Endothelial cell (in vitro differentiated cells): ENCODE results near the gene IL15. TPM values are rescaled to one million over a fixed set of nuclear protein-coding genes. Genes with fewer than 3 reads are reported as not detected.

ENCODE experiments used
- DNase-seq: peaks from one replicate; pipeline ENCODE4 v3.0.0; 2021; ENCODE audit warnings: low spot score
- H3K27ac Mint-ChIP-seq: one replicate; pipeline ENCODE4 v1.8.0; 2021; ENCODE audit warnings: mixed read lengths, inconsistent platforms; ENCODE audit not compliant: unreplicated experiment
- H3K27me3 Mint-ChIP-seq: one replicate; pipeline ENCODE4 v1.8.0; 2021; ENCODE audit warnings: mild to moderate bottlenecking, moderate library complexity, mixed read lengths, inconsistent platforms; ENCODE audit not compliant: unreplicated experiment
- H3K36me3 Mint-ChIP-seq: one replicate; pipeline ENCODE4 v1.8.0; 2021; ENCODE audit warnings: mild to moderate bottlenecking, low read depth, mixed read lengths, inconsistent platforms; ENCODE audit not compliant: unreplicated experiment
- H3K4me1 Mint-ChIP-seq: one replicate; pipeline ENCODE4 v1.8.0; 2021; ENCODE audit warnings: mild to moderate bottlenecking, mixed read lengths, inconsistent platforms; ENCODE audit not compliant: unreplicated experiment
- H3K4me3 Mint-ChIP-seq: one replicate; pipeline ENCODE4 v1.8.0; 2021; ENCODE audit warnings: mild to moderate bottlenecking, mixed read lengths, inconsistent platforms; ENCODE audit not compliant: unreplicated experiment
- H3K9me3 Mint-ChIP-seq: one replicate; pipeline ENCODE4 v1.8.0; 2021; ENCODE audit warnings: mixed read lengths, inconsistent platforms; ENCODE audit not compliant: unreplicated experiment
- CTCF ChIP-seq: fragments of 200-600 bp; sonication (generic); IDR thresholded peaks from one replicate; pipeline ENCODE4 v1.5.0; 2021; ENCODE audit warnings: antibody characterized with exemption; ENCODE audit not compliant: unreplicated experiment
- total RNA-seq: library from RNA; stranded (reverse); fragmentation: NEBNext Ultra II Directional; extraction: Animal tissue kit (Norgen Biotek cat#: 25700); gene quantifications from one replicate; pipeline ENCODE4 v1.2.1, GENCODE V29; 2021; ENCODE audit not compliant: unreplicated experiment

Gene IL15
- total RNA-seq, 1 donor from 2014 or later, result 8.8 TPM

GRCh38 chr4:141660880-141661279 lies 24.5 kb downstream of the IL15 start:
- no peak overlapping the region for H3K27ac Mint-ChIP-seq

GRCh38 chr4:141668200-141668910 lies 32.0 kb downstream of the IL15 start:
- H3K27me3 Mint-ChIP-seq, result no peaks in the 10 kb centered on the region
- H3K27ac Mint-ChIP-seq, result no peak overlapping the region
- DNase-seq, result no peak
- no peak for TF ChIP-seq CTCF
- H3K4me3 Mint-ChIP-seq, result no peak overlapping the region
- H3K9me3 Mint-ChIP-seq, result no peaks in the 10 kb centered on the region
- peaks cover 4% of the 10 kb centered on the region for H3K4me1 Mint-ChIP-seq
- peaks cover 4% of the 10 kb centered on the region for H3K36me3 Mint-ChIP-seq

More at GRCh38 chr4:141660880-141661279, 24.5 kb downstream of the IL15 start:
- no peaks in the 10 kb centered on the region for H3K36me3 Mint-ChIP-seq
- peaks cover 4% of the 10 kb centered on the region for H3K4me1 Mint-ChIP-seq
- no peak for TF ChIP-seq CTCF
- no peak for DNase-seq
- no peak overlapping the region for H3K4me3 Mint-ChIP-seq
- H3K9me3 Mint-ChIP-seq, result no peaks in the 10 kb centered on the region
- H3K27me3 Mint-ChIP-seq, result no peaks in the 10 kb centered on the region

GRCh38 chr4:141669501-141669900 lies 33.1 kb downstream of the IL15 start:
- no peaks in the 10 kb centered on the region for H3K27me3 Mint-ChIP-seq
- DNase-seq, result no peak
- no peak overlapping the region for H3K27ac Mint-ChIP-seq
- H3K36me3 Mint-ChIP-seq, result peaks cover 4% of the 10 kb centered on the region
- no peaks in the 10 kb centered on the region for H3K9me3 Mint-ChIP-seq
- no peak for TF ChIP-seq CTCF
- H3K4me1 Mint-ChIP-seq, result peaks cover 4% of the 10 kb centered on the region
- H3K4me3 Mint-ChIP-seq, result no peak overlapping the region

GRCh38 chr4:141675384-141675783 lies 39.0 kb downstream of the IL15 start:
- TF ChIP-seq CTCF, result no peak
- Mint-ChIP-seq H3K36me3 (no peaks in the 10 kb centered on the region), H3K4me1 (peaks cover 6% of the 10 kb centered on the region), H3K4me3 (no peak overlapping the region), H3K9me3 (no peaks in the 10 kb centered on the region), H3K27me3 (no peaks in the 10 kb centered on the region), H3K27ac (no peak overlapping the region)
- DNase-seq, result no peak

- H3K27me3 Mint-ChIP-seq, result no peaks in the 10 kb centered on the region
- H3K27ac Mint-ChIP-seq, result no peak overlapping the region
- H3K4me3 Mint-ChIP-seq, result no peak overlapping the region
- no peaks in the 10 kb centered on the region for H3K36me3 Mint-ChIP-seq
- TF ChIP-seq CTCF, result no peak
- DNase-seq, result no peak
- no peaks in the 10 kb centered on the region for H3K9me3 Mint-ChIP-seq
- peaks cover 6% of the 10 kb centered on the region for H3K4me1 Mint-ChIP-seq
These were observed 39.8 kb downstream of the IL15 start for GRCh38 chr4:141676087-141676670.
